HEK293 (cell line): ENCODE data around the gene PACRG.
A peak's percentile ranks its signal among the peaks of the same experiment; 100 is the strongest.

Experiments used
- CTCF ChIA-PET: fragments of 350-600 bp; formaldehyde crosslinking; extraction: SDS; loops from one replicate; lab custom pipeline; 2021; ENCODE audit warnings: antibody characterized with exemption; lab: Yijun Ruan, JAX
- POLR2A ChIA-PET: fragments of 300-600 bp; formaldehyde crosslinking; extraction: SDS; loops from one replicate; lab custom pipeline; 2020; ENCODE audit warnings: antibody characterized with exemption, inconsistent platforms; lab: Yijun Ruan, JAX
- H3K27ac ChIP-seq: fragments of 200-500 bp; sonication (Bioruptor generic); 2 replicates; pipeline ENCODE4 v1.5.1; 2014; ENCODE audit warnings: low read depth, low read length, control low read depth, inconsistent platforms; ENCODE audit errors: extremely low read depth
- H3K36me3 ChIP-seq, 2 experiments: fragments of 200-500 bp in 1 of 2; sonication (Bioruptor generic) in 1 of 2; 1 replicate in 1 of 2; 2 replicates in 1 of 2; pipeline ENCODE4 v1.5.1; 2014 to 2017; ENCODE audit warnings: inconsistent platforms in 2 of 2, low read length in 2 of 2; ENCODE audit not compliant: control insufficient read depth in 2 of 2, insufficient read depth in 1 of 2
- H3K4me1 ChIP-seq: fragments of 200-500 bp; sonication (Bioruptor generic); 2 replicates; pipeline ENCODE4 v1.5.1; 2014; ENCODE audit warnings: mild to moderate bottlenecking, low read length, inconsistent platforms; ENCODE audit not compliant: control insufficient read depth, insufficient read depth
- H3K4me3 ChIP-seq: 2 replicates; pipeline ENCODE4 v1.5.1; 2011; ENCODE audit warnings: low read depth, mild to moderate bottlenecking, control low read depth, low read length, moderate library complexity
- H3K9me3 ChIP-seq: fragments of 200-500 bp; sonication (Bioruptor generic); 2 replicates; pipeline ENCODE4 v1.5.1; 2014; ENCODE audit warnings: low read depth, low read length, inconsistent platforms; ENCODE audit not compliant: control insufficient read depth, insufficient read depth
- ATF2 ChIP-seq: fragments of 450-650 bp; formaldehyde crosslinking; IDR thresholded peaks from 2 replicates; pipeline ENCODE4 v1.5.1; 2016; ENCODE audit warnings: missing biosample characterization, missing genetic modification characterization, low read depth
- BCL11B ChIP-seq: fragments of 450-650 bp; formaldehyde crosslinking; IDR thresholded peaks from 2 replicates; pipeline ENCODE4 v1.5.1; 2016; ENCODE audit warnings: low read depth, missing biosample characterization, missing genetic modification characterization
- HOXA7 ChIP-seq: sonication (generic); formaldehyde crosslinking; IDR thresholded peaks from 2 replicates; pipeline ENCODE4 v1.8.1; 2022; ENCODE audit warnings: missing genetic modification reagents, borderline replicate concordance
- IKZF3 ChIP-seq: fragments of 450-650 bp; IDR thresholded peaks from 2 replicates; pipeline ENCODE4 v1.5.0; 2018; ENCODE audit warnings: missing biosample characterization, mild to moderate bottlenecking, missing genetic modification characterization, moderate library complexity
- KLF1 ChIP-seq: fragments of 450-650 bp; formaldehyde crosslinking; IDR thresholded peaks from 2 replicates; pipeline ENCODE4 v1.5.1; 2016; ENCODE audit warnings: missing biosample characterization, missing genetic modification characterization
- ZNF169 ChIP-seq: fragments of 450-650 bp; formaldehyde crosslinking; IDR thresholded peaks from 2 replicates; pipeline ENCODE4 v1.5.1; 2016; ENCODE audit warnings: missing biosample characterization, missing genetic modification characterization
- ZNF174 ChIP-seq: fragments of 450-650 bp; formaldehyde crosslinking; IDR thresholded peaks from 2 replicates; pipeline ENCODE4 v1.5.0; 2017; ENCODE audit warnings: missing biosample characterization, mild to moderate bottlenecking, missing genetic modification characterization
- ZNF24 ChIP-seq: fragments of 450-650 bp; formaldehyde crosslinking; IDR thresholded peaks from 2 replicates; pipeline ENCODE4 v1.5.1; 2016; ENCODE audit warnings: missing biosample characterization, missing genetic modification characterization
- ZNF302 ChIP-seq: fragments of 450-650 bp; formaldehyde crosslinking; IDR thresholded peaks from 2 replicates; pipeline ENCODE4 v1.5.1; 2016; ENCODE audit warnings: missing biosample characterization, missing genetic modification characterization, low read depth
- ZNF350 ChIP-seq: fragments of 450-650 bp; formaldehyde crosslinking; IDR thresholded peaks from 2 replicates; pipeline ENCODE4 v1.5.0; 2017; ENCODE audit warnings: missing biosample characterization, mild to moderate bottlenecking, missing genetic modification characterization
- ZNF354C ChIP-seq: fragments of 450-650 bp; formaldehyde crosslinking; IDR thresholded peaks from 2 replicates; pipeline ENCODE4 v1.5.1; 2016; ENCODE audit warnings: missing biosample characterization, missing genetic modification characterization, low read depth, borderline replicate concordance
- ZNF404 ChIP-seq: fragments of 450-650 bp; formaldehyde crosslinking; IDR thresholded peaks from 2 replicates; pipeline ENCODE4 v1.5.1; 2017; ENCODE audit warnings: missing biosample characterization, missing genetic modification characterization
- ZNF449 ChIP-seq: fragments of 450-650 bp; formaldehyde crosslinking; IDR thresholded peaks from 2 replicates; pipeline ENCODE4 v1.5.1; 2017; ENCODE audit warnings: missing biosample characterization, mild to moderate bottlenecking, missing genetic modification characterization, moderate library complexity
- ZNF544 ChIP-seq: fragments of 450-650 bp; formaldehyde crosslinking; IDR thresholded peaks from 2 replicates; pipeline ENCODE4 v1.5.0; 2017; ENCODE audit warnings: missing biosample characterization, missing genetic modification characterization
- ZNF571 ChIP-seq: fragments of 450-650 bp; formaldehyde crosslinking; IDR thresholded peaks from 2 replicates; pipeline ENCODE4 v1.5.0; 2017; ENCODE audit warnings: missing biosample characterization, missing genetic modification characterization
- ZNF670 ChIP-seq: fragments of 450-650 bp; formaldehyde crosslinking; IDR thresholded peaks from 2 replicates; pipeline ENCODE4 v1.5.1; 2016; ENCODE audit warnings: missing biosample characterization, missing genetic modification characterization, low read depth
- ZNF776 ChIP-seq: fragments of 450-650 bp; formaldehyde crosslinking; IDR thresholded peaks from 2 replicates; pipeline ENCODE4 v1.5.0; 2017; ENCODE audit warnings: missing biosample characterization, missing genetic modification characterization, borderline replicate concordance
- TF ChIP-seq, protein P1 (sequence below): fragments of 450-650 bp; formaldehyde crosslinking; IDR thresholded peaks from 2 replicates; pipeline ENCODE4 v1.5.1; 2016; ENCODE audit warnings: missing biosample characterization, missing genetic modification characterization
- TF ChIP-seq, protein P2 (sequence below): fragments of 450-650 bp; formaldehyde crosslinking; IDR thresholded peaks from 2 replicates; pipeline ENCODE4 v1.5.1; 2016; ENCODE audit warnings: missing biosample characterization, missing genetic modification characterization

Gene PACRG

GRCh38 chr6:163341224-163342061, 613.7 kb downstream of the PACRG start (continued):
- TF ChIP-seq, protein P1, sequence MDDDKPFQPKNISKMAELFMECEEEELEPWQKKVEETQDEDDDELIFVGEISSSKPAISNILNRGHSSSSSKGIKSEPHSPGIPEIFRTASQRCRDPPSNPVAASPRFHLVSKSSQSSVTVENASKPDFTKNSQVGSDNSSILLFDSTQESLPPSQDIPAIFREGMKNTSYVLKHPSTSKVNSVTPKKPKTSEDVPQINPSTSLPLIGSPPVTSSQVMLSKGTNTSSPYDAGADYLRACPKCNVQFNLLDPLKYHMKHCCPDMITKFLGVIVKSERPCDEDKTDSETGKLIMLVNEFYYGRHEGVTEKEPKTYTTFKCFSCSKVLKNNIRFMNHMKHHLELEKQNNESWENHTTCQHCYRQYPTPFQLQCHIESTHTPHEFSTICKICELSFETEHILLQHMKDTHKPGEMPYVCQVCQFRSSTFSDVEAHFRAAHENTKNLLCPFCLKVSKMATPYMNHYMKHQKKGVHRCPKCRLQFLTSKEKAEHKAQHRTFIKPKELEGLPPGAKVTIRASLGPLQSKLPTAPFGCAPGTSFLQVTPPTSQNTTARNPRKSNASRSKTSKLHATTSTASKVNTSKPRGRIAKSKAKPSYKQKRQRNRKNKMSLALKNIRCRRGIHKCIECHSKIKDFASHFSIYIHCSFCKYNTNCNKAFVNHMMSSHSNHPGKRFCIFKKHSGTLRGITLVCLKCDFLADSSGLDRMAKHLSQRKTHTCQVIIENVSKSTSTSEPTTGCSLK, result no peak

DNA sequence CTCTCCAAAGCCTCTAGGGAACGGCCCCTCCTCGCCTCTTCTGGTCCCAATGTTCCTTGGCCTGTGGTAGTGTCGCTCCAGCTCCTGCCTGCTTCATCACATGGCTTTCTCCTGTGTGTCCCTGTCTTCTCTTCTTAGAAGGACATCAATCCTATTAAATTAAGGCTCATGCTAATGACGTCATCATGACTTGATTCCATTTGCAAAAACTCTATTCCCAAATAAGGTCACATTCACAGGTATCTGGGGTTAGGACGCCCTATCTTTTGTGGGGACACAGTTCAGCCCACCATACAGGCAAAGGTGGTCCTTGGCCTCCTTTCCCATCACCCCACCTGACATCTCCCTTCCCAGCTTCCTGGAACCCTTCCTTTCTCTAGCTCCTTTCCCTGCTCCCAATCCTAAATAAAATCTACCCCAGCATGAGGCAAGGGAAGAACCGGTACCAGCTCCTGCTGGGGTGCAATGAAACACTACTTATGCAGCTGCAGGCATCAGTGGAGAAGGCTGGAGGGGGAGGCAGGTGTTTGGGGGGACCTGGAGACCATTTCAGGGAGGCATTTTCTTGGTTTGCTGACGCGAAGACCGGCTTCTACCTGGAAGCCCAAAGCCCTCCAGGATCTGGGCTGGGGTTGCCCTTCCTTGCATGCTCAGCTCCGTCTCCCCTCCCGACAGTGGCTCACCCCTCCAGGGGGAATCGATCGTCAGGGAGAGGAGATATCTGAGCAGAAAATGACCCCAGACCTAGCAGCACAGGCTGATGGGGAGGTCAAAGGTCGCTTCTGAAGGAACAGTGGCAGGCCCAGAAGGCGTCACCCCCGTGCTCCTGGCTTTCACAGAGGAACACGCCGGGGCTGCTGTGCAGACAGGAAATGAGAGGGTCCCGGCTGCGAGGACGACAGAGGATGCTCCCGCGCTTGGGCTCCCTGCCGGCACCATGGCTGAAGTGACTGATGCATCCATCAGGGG, 615.1 kb downstream of the PACRG start:
- H3K27ac ChIP-seq, result no peak overlapping the region
- ChIA-PET POLR2A (no interaction called here), CTCF (no interaction called here)
- TF ChIP-seq IKZF3 (no peak), ATF2 (tag by site-specific recombination) (peak; percentile 59)
- no peaks in the 10 kb centered on the region for H3K9me3 ChIP-seq
- H3K36me3 ChIP-seq, result no peaks in the 10 kb centered on the region
- no peaks in the 10 kb centered on the region for H3K4me1 ChIP-seq
- no peak overlapping the region for H3K4me3 ChIP-seq

- H3K27ac ChIP-seq, result no peak overlapping the region
- H3K4me3 ChIP-seq, result no peak overlapping the region
- ChIA-PET CTCF (no interaction called here), POLR2A (no interaction called here)
- no peaks in the 10 kb centered on the region for H3K9me3 ChIP-seq
- no peaks in the 10 kb centered on the region for H3K36me3 ChIP-seq
- no peaks in the 10 kb centered on the region for H3K4me1 ChIP-seq
- TF ChIP-seq ZNF350 (tag by site-specific recombination), result no peak
- no peak for TF ChIP-seq ZNF404 (tag by site-specific recombination)
- no peak for TF ChIP-seq ZNF776 (tag by site-specific recombination)
- no peak for TF ChIP-seq ZNF174 (tag by site-specific recombination)
- TF ChIP-seq BCL11B (tag by site-specific recombination), result no peak
- TF ChIP-seq ZNF544 (tag by site-specific recombination), result no peak
- TF ChIP-seq KLF1 (tag by site-specific recombination), result no peak
- TF ChIP-seq ZNF670 (tag by site-specific recombination), result no peak
- no peak for TF ChIP-seq ZNF24 (tag by site-specific recombination)
- TF ChIP-seq, protein P2, sequence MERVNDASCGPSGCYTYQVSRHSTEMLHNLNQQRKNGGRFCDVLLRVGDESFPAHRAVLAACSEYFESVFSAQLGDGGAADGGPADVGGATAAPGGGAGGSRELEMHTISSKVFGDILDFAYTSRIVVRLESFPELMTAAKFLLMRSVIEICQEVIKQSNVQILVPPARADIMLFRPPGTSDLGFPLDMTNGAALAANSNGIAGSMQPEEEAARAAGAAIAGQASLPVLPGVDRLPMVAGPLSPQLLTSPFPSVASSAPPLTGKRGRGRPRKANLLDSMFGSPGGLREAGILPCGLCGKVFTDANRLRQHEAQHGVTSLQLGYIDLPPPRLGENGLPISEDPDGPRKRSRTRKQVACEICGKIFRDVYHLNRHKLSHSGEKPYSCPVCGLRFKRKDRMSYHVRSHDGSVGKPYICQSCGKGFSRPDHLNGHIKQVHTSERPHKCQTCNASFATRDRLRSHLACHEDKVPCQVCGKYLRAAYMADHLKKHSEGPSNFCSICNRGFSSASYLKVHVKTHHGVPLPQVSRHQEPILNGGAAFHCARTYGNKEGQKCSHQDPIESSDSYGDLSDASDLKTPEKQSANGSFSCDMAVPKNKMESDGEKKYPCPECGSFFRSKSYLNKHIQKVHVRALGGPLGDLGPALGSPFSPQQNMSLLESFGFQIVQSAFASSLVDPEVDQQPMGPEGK, result no peak
- TF ChIP-seq ATF2 (tag by site-specific recombination), result no peak
- no peak for TF ChIP-seq HOXA7 (CRISPR knock-in tag)
- no peak for TF ChIP-seq ZNF302 (tag by site-specific recombination)
- no peak for TF ChIP-seq ZNF169
- no peak for TF ChIP-seq ZNF354C (tag by site-specific recombination)
- no peak for TF ChIP-seq ZNF449
- no peak for TF ChIP-seq ZNF571 (tag by site-specific recombination)
Observed at GRCh38 chr6:163343609-163344008, 615.8 kb downstream of the PACRG start.
